Measurements from ENCODE around the gene XPNPEP1.

XPNPEP1 gene

GRCh38 chr10:109947111-109947920, 24.0 kb upstream of the XPNPEP1 start:
- DNase-seq (ENCODE audit: low spot score), result no peak

- DNase-seq (ENCODE audit: low spot score), result no peak
Measured at GRCh38 chr10:109946680-109947079, 23.4 kb upstream of the XPNPEP1 start.

- no peak for DNase-seq (ENCODE audit: low spot score)
Measured at GRCh38 chr10:109945473-109946177, 22.3 kb upstream of the XPNPEP1 start.

DNA sequence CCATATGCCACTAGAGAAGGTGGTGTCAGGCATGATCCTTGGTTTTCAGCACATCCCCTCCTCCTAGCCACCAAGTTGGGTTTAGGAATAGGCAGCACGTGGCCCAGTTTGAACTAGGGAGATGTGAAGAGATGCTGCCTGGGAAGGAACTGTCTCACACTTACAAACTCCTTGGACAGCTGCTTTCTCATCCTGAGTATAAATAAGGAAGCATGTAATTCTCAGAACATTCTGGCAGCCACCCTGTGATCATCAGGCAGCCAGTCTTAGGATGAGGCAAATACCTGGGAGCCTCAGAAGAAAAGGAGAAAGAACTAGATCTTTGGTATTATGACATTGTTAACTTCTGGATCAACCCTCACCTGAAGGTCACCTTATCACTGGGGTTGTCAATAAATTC, 21.3 kb upstream of the XPNPEP1 start:
- no peak for DNase-seq (ENCODE audit: low spot score)

- DNase-seq (ENCODE audit: low spot score), result no peak
Measured at GRCh38 chr10:109941236-109941862, 18.0 kb upstream of the XPNPEP1 start.

DNA sequence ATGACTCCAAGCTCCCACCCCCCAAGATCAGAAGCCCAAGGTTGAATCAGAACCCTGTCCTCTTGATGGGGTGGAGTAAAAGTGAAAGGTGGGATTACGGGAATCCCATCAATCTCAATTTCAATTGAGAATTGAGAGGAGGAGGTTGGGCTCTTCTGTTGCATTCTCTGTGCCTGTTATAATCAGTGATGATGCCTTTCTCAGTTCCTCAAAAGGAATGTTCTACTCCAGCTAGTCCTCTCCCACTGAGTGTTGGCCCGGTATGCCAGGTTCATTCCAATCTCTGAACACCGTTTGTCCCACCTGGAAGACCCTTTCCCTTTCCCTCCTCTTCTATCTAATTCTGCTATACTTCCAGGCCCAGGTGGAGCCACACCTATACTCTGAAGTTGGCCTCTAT, 17.2 kb upstream of the XPNPEP1 start:
- DNase-seq (ENCODE audit: low spot score), result no peak

DNA sequence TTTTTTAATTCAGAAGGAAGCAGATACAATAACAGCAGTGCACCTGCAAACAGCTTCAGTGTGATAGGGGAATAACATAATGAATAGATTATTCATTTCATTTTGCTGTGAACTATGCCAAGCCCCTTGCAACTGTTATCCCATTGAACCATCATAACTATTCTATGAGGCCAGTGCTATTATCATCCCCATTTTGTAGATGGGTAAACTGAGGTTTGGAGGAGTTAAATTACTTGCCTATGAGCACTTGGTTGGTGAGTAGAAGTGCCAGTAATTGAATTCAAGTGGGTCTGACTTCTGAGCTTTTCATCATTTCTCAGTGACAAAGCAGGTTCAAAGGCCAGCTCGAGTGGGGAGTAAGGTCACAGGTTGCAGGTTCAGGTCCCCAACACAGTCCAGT, 16.8 kb upstream of the XPNPEP1 start:
- no peak for DNase-seq (ENCODE audit: low spot score)

DNA sequence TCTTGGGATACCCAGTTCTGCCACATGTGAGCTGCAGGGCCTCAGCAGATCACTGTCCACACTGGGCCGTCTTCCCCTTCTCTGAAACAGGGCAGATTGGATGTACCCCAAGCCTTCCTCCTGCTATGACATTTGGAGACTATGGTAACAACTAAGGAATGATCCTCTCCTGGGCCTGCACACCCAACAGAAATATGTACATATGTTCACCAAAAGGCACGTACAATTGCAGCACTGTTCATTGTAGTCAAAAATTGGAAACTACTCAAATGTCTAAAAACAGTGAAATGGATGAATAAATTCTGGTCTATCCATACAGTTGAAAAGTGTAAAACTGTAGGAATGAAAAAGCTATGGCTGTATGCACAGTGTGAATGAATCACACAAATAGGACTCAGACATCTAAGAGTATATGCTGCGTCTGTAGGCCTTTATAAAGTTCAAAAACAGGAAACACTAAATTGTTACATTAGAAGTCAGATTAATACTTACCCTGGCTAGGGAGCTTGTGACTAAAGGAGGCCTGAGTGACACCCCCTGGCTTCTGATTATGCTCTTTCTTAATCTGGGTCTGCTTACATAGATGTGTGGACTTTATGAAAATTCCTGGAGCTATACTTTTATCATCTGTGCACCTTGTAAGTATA, 16.1 kb upstream of the XPNPEP1 start:
- DNase-seq (ENCODE audit: low spot score), result no peak

GRCh38 chr10:109937460-109938065, 14.3 kb upstream of the XPNPEP1 start:
- no peak for DNase-seq (ENCODE audit: low spot score)

DNA sequence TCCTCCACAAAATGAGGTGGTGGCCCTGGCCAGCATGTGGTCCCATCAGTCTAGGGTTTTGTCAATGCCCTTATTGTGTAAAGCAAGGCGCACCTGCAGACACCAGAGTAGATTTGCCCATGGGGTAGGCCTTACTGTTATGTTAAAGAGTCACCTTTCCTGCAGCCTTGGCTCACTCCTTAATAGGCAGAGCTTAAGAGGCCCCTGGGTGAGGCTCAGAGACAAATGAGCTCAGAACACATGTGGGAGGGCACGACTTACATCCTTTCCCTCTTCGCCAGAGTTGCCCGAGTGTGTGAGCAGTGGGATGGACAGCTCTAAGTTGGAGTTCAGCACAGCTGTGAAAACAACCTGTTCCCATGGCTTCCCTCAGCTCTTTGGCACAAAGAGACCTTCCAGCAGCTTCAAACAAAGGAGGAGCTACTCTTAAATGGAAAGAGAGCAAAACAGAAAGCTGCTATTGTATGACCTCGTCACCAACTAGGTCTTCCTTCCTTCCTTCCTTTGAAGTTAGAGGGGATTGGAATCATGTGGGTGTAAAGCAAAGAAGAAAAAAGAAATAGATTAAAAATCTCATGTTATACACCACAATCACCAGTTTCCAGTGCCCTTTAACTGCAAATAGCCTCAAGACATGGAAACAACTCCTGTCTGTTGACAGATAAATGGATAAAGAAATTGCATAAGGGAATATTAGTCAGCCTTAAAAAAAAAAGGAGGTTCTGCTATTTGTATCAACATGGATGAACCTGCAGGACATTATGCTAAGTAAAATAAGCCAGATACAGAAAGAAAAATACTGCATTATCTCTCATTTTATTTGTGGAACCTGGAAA, 11.9 kb upstream of the XPNPEP1 start:
- DNase-seq (ENCODE audit: low spot score), result peak; percentile 17

GRCh38 chr10:109933984-109934565, 10.8 kb upstream of the XPNPEP1 start:
- DNase-seq (ENCODE audit: low spot score), result peak; percentile 34

- DNase-seq (ENCODE audit: low spot score), result no peak
Measured at GRCh38 chr10:109932968-109933367, 9.7 kb upstream of the XPNPEP1 start.

DNA sequence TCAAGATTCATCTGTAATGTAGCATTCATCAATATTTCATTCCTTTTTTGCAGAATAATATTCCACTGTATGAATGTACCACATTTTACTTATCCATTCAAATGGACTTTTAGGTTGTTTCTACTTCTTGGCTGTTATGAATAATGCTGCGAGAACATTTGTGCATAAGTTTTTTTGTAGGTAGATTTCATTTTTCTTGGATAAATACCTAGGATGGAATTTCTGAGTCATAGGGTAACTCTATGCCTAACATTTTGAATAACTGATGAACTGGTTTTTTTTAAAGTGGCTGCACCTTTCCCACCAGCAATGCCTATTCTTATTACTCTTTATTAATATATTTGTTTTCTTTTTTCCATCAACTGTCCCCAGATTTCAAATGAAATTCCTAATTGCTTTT, 9.1 kb upstream of the XPNPEP1 start:
- no peak for DNase-seq (ENCODE audit: low spot score)

GRCh38 chr10:109931163-109931562, 7.9 kb upstream of the XPNPEP1 start:
- no peak for DNase-seq (ENCODE audit: low spot score)

- DNase-seq (ENCODE audit: low spot score), result no peak
Measured at GRCh38 chr10:109929501-109930219, 6.3 kb upstream of the XPNPEP1 start.

GRCh38 chr10:109928475-109928891, 5.2 kb upstream of the XPNPEP1 start:
- no peak for DNase-seq (ENCODE audit: low spot score)

DNA sequence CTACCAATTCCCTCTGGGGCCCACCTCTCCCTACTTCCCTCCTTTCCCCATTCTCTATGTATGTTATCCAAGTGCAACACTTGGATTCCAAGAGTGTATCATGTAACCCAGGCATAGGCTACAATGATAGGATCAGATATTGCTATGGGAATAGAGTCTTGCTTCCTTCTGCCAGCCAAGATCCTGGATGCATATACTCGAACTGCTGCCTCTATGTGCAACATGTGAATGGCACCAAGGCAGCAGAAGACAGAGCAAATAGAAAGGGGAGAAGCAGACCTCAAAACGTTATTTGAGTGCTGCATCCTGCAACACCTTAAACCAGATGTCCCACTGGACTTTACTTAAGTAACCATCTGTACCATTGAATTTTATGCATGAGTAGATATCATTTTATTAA, 3.5 kb upstream of the XPNPEP1 start:
- no peak for DNase-seq (ENCODE audit: low spot score)

DNA sequence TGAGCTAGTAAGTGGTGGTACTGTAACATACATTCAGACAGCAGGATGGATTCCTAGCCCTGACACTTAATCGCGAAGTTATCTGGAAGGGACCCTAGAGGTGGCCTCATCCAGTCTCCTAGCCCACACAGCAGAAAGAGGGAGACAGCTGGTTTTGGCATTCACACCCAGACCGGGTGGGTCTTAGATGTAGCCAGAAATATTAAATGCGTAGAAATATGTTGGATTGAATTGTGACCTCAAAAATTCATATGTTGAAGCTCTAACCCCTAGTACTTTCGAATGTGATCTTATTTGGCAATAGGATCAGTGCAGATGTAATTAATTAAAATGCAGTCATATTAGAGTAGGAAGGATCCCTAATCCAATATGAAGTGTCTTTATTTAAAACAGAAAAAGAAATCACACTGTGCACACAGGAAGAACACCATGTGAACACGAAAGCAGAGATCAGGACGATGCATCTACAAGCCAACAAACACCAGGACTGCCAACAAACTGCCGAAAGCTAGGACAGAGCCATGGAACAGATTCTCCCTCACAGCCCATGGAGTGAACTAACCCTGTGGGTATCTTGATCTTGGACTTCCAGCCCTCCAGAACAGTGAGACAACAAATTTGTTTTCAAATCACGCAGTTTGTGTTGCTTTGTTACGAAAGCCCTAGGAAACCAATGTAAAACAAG, 2.9 kb upstream of the XPNPEP1 start:
- no peak for DNase-seq (ENCODE audit: low spot score)

GRCh38 chr10:109924967-109925620, 1.8 kb upstream of the XPNPEP1 start:
- DNase-seq (ENCODE audit: low spot score), result no peak

Measured in CD4-positive, alpha-beta T cell treated with Interleukin-15 for 4 hours (primary cell).